Measurements from ENCODE around the gene GPS2. TPM values are rescaled to one million over a fixed set of nuclear protein-coding genes. Genes with fewer than 3 reads are reported as not detected.
A peak's percentile ranks its signal among the peaks of the same experiment; 100 is the strongest.

Gene GPS2
- total RNA-seq, 1 donor from 2014 or later = 66.1 TPM

GRCh38 chr17:7308625-7309433, 6.3 kb downstream of the GPS2 start:
- intact Hi-C loops (cut with micrococcal nuclease) = no loop called here
- H3K4me3 ChIP-seq = peak overlapping the region; percentile 97
- DNase-seq = peak; percentile 63
- peak overlapping the region; percentile 99 for H3K27ac ChIP-seq (replicated peaks)
- H3K9me3 ChIP-seq (replicated peaks) = no peaks in the 10 kb centered on the region
- H3K4me1 ChIP-seq = peaks cover 68% of the 10 kb centered on the region
- no peaks in the 10 kb centered on the region for H3K27me3 ChIP-seq (ENCODE audit: low read depth)
- TF ChIP-seq CTCF (IDR thresholded peaks at IDR 0.05; ENCODE audit: borderline replicate concordance) = no peak
- H3K36me3 ChIP-seq = peaks cover 46% of the 10 kb centered on the region

- intact Hi-C loops (cut with micrococcal nuclease) = no loop called here
- H3K27me3 ChIP-seq (ENCODE audit: low read depth) = no peaks in the 10 kb centered on the region
Observed at GRCh38 chr17:7307686-7308624, 7.2 kb downstream of the GPS2 start.

GRCh38 chr17:7306911-7307685, 8.1 kb downstream of the GPS2 start, which contains the start of gene EIF5A:
EIF5A (plus strand) TSS chr17:7307628; CDS start chr17:7309636, 2,008 bp downstream.
- TF ChIP-seq CTCF (IDR thresholded peaks at IDR 0.05; ENCODE audit: borderline replicate concordance) = no peak

More at GRCh38 chr17:7307686-7308624, 7.2 kb downstream of the GPS2 start:
- Histone ChIP-seq H3K4me3 (peak overlapping the region; percentile 97), H3K4me1 (peaks cover 59% of the 10 kb centered on the region), H3K9me3 (replicated peaks) (no peaks in the 10 kb centered on the region), H3K27ac (replicated peaks) (peak overlapping the region; percentile 99), H3K36me3 (peaks cover 37% of the 10 kb centered on the region)
- DNase-seq = peak; percentile 59
- TF ChIP-seq CTCF (IDR thresholded peaks at IDR 0.05; ENCODE audit: borderline replicate concordance) = peak; percentile 37

GRCh38 chr17:7304179-7304578, 11.0 kb downstream of the GPS2 start:
- Histone ChIP-seq H3K4me3 (no peak overlapping the region), H3K27me3 (ENCODE audit: low read depth) (no peaks in the 10 kb centered on the region), H3K9me3 (replicated peaks) (no peaks in the 10 kb centered on the region), H3K27ac (replicated peaks) (no peak overlapping the region), H3K36me3 (no peaks in the 10 kb centered on the region), H3K4me1 (peaks cover 23% of the 10 kb centered on the region)
- intact Hi-C loops (cut with micrococcal nuclease) = no loop called here
- no peak for DNase-seq
- no peak for TF ChIP-seq CTCF (IDR thresholded peaks at IDR 0.05; ENCODE audit: borderline replicate concordance)

More at GRCh38 chr17:7306911-7307685, 8.1 kb downstream of the GPS2 start, which contains the start of gene EIF5A:
- Histone ChIP-seq H3K36me3 (peaks cover 29% of the 10 kb centered on the region), H3K27me3 (ENCODE audit: low read depth) (no peaks in the 10 kb centered on the region), H3K4me1 (peaks cover 50% of the 10 kb centered on the region), H3K9me3 (replicated peaks) (no peaks in the 10 kb centered on the region), H3K4me3 (peak within 1 kb of the TSS; percentile 97), H3K27ac (replicated peaks) (peak within 1 kb of the TSS; percentile 99)
- DNase-seq = peak; percentile 100
- intact Hi-C loops (cut with micrococcal nuclease) = no loop called here
